ENCODE results near the gene DMRT3.
A peak's percentile ranks its signal among the peaks of the same experiment; 100 is the strongest.

The DMRT3 gene

DNA sequence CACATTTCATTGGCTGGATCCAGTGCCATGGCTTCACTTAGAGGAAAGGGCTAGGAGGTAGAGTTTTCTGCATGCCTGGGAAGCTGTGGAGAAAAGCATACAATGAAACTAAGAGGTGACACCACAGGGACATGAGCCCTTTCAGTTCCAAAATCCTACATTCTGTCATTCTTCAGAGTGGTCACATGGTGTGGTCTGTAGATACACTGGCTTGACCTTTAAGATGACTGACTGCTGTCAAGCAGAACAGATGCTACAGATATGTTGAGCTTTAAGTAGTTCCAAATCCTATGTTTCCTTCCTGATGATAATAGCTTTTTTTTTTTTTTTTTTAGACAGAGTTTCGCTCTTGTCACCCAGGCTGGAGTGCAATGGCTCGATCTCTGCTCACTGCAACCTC lies 26.2 kb downstream of the DMRT3 start:
- Histone ChIP-seq H3K36me3 (ENCODE audit: insufficient read depth) (no peaks in the 10 kb centered on the region), H3K27me3 (ENCODE audit: insufficient read depth, low read depth) (no peaks in the 10 kb centered on the region), H3K4me3 (IDR thresholded peaks at IDR 0.05; ENCODE audit: insufficient read depth, low read depth, low read length) (no peak overlapping the region), H4K20me1 (ENCODE audit: insufficient read depth) (no peaks in the 10 kb centered on the region), H3K27ac (no peak overlapping the region), H2AFZ (ENCODE audit: low read depth) (no peak overlapping the region), H3K4me1 (ENCODE audit: low read depth, poor library complexity, severe bottlenecking) (peaks cover 15% of the 10 kb centered on the region), H3K4me2 (no peak overlapping the region), H3K9ac (no peak overlapping the region), H3K79me2 (ENCODE audit: insufficient read depth, low read depth) (no peaks in the 10 kb centered on the region)
- TF ChIP-seq, protein P1, sequence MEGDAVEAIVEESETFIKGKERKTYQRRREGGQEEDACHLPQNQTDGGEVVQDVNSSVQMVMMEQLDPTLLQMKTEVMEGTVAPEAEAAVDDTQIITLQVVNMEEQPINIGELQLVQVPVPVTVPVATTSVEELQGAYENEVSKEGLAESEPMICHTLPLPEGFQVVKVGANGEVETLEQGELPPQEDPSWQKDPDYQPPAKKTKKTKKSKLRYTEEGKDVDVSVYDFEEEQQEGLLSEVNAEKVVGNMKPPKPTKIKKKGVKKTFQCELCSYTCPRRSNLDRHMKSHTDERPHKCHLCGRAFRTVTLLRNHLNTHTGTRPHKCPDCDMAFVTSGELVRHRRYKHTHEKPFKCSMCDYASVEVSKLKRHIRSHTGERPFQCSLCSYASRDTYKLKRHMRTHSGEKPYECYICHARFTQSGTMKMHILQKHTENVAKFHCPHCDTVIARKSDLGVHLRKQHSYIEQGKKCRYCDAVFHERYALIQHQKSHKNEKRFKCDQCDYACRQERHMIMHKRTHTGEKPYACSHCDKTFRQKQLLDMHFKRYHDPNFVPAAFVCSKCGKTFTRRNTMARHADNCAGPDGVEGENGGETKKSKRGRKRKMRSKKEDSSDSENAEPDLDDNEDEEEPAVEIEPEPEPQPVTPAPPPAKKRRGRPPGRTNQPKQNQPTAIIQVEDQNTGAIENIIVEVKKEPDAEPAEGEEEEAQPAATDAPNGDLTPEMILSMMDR (conservative IDR thresholded peaks at IDR 0.05; ENCODE audit: low read depth, low read length), result no peak

DNA sequence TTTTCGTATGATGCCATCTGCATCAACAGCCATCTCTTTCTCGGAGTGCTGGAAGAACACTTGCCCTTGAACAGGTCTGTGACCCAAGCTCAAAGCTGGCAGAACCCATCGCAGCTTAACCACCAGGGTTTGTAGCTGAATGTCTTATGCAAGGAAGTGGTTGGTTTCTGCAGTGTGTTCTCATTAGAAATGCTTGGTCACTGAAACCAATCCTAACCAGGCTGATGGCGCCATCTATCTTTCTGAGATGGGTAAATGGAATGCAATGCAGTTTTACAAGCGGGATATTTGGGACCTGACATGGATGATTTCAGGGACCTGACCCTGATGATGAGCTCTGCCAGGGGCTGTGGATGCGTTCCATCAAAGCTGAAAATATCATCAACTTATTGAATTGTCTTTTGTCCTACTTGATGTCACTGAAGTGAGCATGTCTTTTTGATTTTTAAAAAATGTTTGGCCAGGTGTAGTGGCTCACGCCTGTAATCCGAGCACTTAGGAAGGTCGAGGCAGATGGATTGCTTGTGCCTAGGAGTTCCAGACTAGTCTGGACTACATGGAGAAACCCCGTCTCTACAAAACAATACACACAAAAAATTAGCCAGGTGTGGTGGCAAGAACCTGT lies 28.7 kb downstream of the DMRT3 start:
- Histone ChIP-seq H3K27ac (peak overlapping the region; percentile 37; the same call in 1 of the 2 replicates), H4K20me1 (ENCODE audit: insufficient read depth) (no peaks in the 10 kb centered on the region), H3K79me2 (ENCODE audit: insufficient read depth, low read depth) (no peaks in the 10 kb centered on the region), H2AFZ (ENCODE audit: low read depth) (peak overlapping the region; percentile 62), H3K9ac (no peak overlapping the region), H3K27me3 (ENCODE audit: insufficient read depth, low read depth) (no peaks in the 10 kb centered on the region), H3K4me1 (ENCODE audit: low read depth, poor library complexity, severe bottlenecking) (peaks cover 19% of the 10 kb centered on the region), H3K4me2 (peak overlapping the region; percentile 50; the same call in 1 of the 2 replicates), H3K4me3 (IDR thresholded peaks at IDR 0.05; ENCODE audit: insufficient read depth, low read depth, low read length) (no peak overlapping the region), H3K36me3 (ENCODE audit: insufficient read depth) (no peaks in the 10 kb centered on the region)
- TF ChIP-seq, protein P1 (conservative IDR thresholded peaks at IDR 0.05; ENCODE audit: low read depth, low read length), result peak; percentile 76

DNA sequence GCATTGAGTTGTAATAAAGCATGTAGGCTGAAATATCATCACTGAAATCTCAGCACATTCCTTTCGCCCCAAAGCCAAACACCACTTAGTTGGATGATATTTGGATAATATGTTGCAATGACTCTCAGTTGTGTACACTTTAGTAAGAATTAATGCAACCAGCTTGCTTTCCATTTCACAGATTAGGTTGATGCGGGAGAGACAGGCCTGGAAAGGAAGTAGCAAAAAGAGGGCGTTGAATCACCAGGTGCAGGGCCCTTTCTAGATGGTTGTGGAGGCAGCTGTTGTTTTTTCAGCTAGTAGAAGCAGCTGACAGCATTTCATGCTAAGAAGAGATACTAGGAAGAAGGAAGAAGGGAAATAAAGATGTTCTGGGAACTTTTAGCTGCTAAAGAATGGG lies 30.9 kb downstream of the DMRT3 start:
- H4K20me1 ChIP-seq (ENCODE audit: insufficient read depth), result no peaks in the 10 kb centered on the region
- no peak overlapping the region for H3K9ac ChIP-seq
- no peak overlapping the region for H2AFZ ChIP-seq (ENCODE audit: low read depth)
- no peak overlapping the region for H3K4me2 ChIP-seq
- H3K79me2 ChIP-seq (ENCODE audit: insufficient read depth, low read depth), result no peaks in the 10 kb centered on the region
- H3K4me1 ChIP-seq (ENCODE audit: low read depth, poor library complexity, severe bottlenecking), result peaks cover 15% of the 10 kb centered on the region
- TF ChIP-seq, protein P1 (conservative IDR thresholded peaks at IDR 0.05; ENCODE audit: low read depth, low read length), result no peak
- H3K4me3 ChIP-seq (IDR thresholded peaks at IDR 0.05; ENCODE audit: insufficient read depth, low read depth, low read length), result no peak overlapping the region
- H3K36me3 ChIP-seq (ENCODE audit: insufficient read depth), result no peaks in the 10 kb centered on the region
- H3K27me3 ChIP-seq (ENCODE audit: insufficient read depth, low read depth), result no peaks in the 10 kb centered on the region
- no peak overlapping the region for H3K27ac ChIP-seq

DNA sequence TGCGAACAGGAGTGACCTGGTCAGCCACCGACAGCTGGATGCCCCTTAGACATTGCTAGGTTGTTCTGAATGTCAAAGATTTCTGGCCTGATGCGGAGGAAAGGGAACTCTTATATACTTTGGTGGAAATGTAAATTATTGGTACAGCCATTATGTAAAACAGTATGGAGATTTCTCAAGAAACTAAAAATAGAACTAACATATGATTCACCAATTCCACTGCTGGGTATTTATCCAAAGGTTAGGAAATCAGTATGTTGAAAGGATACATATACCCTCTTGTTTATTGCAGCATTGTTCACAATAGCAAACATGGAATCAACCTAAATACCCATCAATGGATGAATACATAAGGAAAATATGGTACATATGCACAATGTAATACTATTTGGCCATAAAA lies 31.8 kb downstream of the DMRT3 start:
- H3K4me2 ChIP-seq, result no peak overlapping the region
- no peaks in the 10 kb centered on the region for H3K79me2 ChIP-seq (ENCODE audit: insufficient read depth, low read depth)
- no peaks in the 10 kb centered on the region for H3K36me3 ChIP-seq (ENCODE audit: insufficient read depth)
- TF ChIP-seq, protein P1 (conservative IDR thresholded peaks at IDR 0.05; ENCODE audit: low read depth, low read length), result no peak
- no peak overlapping the region for H3K9ac ChIP-seq
- no peaks in the 10 kb centered on the region for H3K27me3 ChIP-seq (ENCODE audit: insufficient read depth, low read depth)
- no peaks in the 10 kb centered on the region for H4K20me1 ChIP-seq (ENCODE audit: insufficient read depth)
- no peak overlapping the region for H2AFZ ChIP-seq (ENCODE audit: low read depth)
- peaks cover 15% of the 10 kb centered on the region for H3K4me1 ChIP-seq (ENCODE audit: low read depth, poor library complexity, severe bottlenecking)
- H3K27ac ChIP-seq, result no peak overlapping the region
- H3K4me3 ChIP-seq (IDR thresholded peaks at IDR 0.05; ENCODE audit: insufficient read depth, low read depth, low read length), result no peak overlapping the region

All from KMS-11 (cell line).